WERI-Rb-1 (cell line): Measurements from ENCODE around the gene WHRN.

Experiments
- DNase-seq: peaks from one replicate; pipeline ENCODE4 v3.0.0-alpha.2; 2020
- H3K27ac ChIP-seq: fragments of 250-450 bp; sonication (Bioruptor Pico); 2 replicates; pipeline ENCODE4 v1.5.1; 2020; ENCODE audit warnings: mild to moderate bottlenecking, moderate library complexity
- H3K27me3 ChIP-seq: fragments of 250-450 bp; sonication (Bioruptor Pico); 2 replicates; pipeline ENCODE4 v1.5.1; 2021; ENCODE audit warnings: mild to moderate bottlenecking, low read depth, moderate library complexity; ENCODE audit not compliant: insufficient read depth, severe bottlenecking
- H3K36me3 ChIP-seq: fragments of 250-450 bp; sonication (Bioruptor Pico); 2 replicates; pipeline ENCODE4 v1.5.1; 2020; ENCODE audit warnings: mild to moderate bottlenecking, moderate library complexity
- H3K4me3 ChIP-seq: 2 replicates; pipeline ENCODE4 v1.5.1; 2011; ENCODE audit warnings: low read depth, mild to moderate bottlenecking, control low read depth, low read length
- H3K9me3 ChIP-seq: fragments of 250-450 bp; sonication (Bioruptor Pico); 2 replicates; pipeline ENCODE4 v1.5.1; 2021; ENCODE audit warnings: mild to moderate bottlenecking, moderate library complexity; ENCODE audit not compliant: severe bottlenecking
- TF ChIP-seq, protein P1 (sequence below): IDR thresholded peaks from 2 replicates; pipeline ENCODE4 v1.5.1; 2011; ENCODE audit warnings: low read depth, mild to moderate bottlenecking, control low read depth, inconsistent platforms, low read length

The WHRN gene

DNA sequence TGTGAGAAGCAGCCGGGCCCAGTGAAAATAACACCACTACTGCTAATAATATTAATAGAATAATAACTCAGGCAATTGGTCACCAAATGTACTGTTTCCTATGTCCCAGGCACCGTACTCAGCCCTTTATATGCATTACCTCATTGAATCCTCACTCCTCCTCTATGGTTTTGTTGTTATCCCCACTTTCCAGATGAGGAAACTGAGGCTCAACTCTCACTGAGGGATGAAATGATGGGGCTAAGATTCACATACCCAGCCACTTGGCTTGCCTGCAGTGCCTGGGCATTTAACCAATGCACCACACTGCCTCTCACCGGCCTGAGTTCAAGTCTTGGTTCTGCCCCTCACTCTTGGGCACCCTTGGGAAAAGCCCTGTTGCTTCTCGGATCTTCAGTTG, 34.1 kb downstream of the WHRN start:
- Histone ChIP-seq H3K27me3 (no peaks in the 10 kb centered on the region), H3K36me3 (0 out of 2 replicates have a peak, but pooled peaks cover 3% of the 10 kb centered on the region), H3K9me3 (peaks cover 4% of the 10 kb centered on the region), H3K27ac (no peak overlapping the region), H3K4me3 (no peak overlapping the region)
- TF ChIP-seq, protein P1, sequence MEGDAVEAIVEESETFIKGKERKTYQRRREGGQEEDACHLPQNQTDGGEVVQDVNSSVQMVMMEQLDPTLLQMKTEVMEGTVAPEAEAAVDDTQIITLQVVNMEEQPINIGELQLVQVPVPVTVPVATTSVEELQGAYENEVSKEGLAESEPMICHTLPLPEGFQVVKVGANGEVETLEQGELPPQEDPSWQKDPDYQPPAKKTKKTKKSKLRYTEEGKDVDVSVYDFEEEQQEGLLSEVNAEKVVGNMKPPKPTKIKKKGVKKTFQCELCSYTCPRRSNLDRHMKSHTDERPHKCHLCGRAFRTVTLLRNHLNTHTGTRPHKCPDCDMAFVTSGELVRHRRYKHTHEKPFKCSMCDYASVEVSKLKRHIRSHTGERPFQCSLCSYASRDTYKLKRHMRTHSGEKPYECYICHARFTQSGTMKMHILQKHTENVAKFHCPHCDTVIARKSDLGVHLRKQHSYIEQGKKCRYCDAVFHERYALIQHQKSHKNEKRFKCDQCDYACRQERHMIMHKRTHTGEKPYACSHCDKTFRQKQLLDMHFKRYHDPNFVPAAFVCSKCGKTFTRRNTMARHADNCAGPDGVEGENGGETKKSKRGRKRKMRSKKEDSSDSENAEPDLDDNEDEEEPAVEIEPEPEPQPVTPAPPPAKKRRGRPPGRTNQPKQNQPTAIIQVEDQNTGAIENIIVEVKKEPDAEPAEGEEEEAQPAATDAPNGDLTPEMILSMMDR: no peak
- DNase-seq: no peak

DNA sequence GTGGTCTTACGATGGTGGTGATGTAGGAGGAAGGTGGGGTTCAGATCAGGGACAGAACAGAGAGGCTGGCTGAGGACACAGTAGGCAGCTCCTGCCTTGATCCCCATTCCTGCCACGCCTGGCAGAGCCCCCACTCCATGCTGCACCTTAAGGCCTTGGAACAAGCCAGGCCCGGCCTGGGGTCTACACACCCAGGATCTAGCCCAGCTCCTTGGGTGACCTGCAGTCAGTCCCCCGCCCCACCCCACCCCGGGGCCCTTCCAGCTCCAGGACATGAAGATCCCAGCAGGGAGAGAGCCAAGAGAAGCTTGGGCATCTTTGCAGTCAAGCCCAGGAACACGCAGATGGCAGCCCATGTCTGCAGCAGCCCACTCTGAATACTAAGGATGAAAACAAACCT, 34.7 kb downstream of the WHRN start:
- peaks cover 4% of the 10 kb centered on the region for H3K9me3 ChIP-seq
- no peak for DNase-seq

DNA sequence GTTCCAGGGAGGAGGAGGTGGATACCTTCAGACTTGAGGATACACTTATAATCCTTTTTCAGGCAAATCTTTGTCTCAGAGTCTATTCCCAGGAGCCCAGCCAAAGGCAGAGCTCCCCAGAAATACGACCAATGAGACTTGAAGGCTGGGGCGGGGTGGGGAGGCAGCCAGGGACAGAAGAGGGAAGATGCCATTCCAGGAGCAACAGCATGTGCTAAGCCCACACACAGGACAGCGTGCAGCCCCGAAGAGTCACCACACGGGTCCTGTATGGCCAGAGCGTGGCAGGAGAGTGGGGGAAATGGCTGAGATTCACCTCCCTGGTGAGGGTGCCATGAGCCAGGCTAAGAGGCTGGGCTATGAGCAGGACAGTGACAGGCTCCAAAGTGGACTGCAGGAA, 35.2 kb downstream of the WHRN start:
- H3K27ac ChIP-seq: no peak overlapping the region
- TF ChIP-seq, protein P1: no peak

More for the DNA sequence above, 34.7 kb downstream of the WHRN start:
- TF ChIP-seq, protein P1: no peak
- H3K27me3 ChIP-seq: no peaks in the 10 kb centered on the region
- H3K4me3 ChIP-seq: no peak overlapping the region
- H3K36me3 ChIP-seq: 0 out of 2 replicates have a peak, but pooled peaks cover 3% of the 10 kb centered on the region
- no peak overlapping the region for H3K27ac ChIP-seq

DNA sequence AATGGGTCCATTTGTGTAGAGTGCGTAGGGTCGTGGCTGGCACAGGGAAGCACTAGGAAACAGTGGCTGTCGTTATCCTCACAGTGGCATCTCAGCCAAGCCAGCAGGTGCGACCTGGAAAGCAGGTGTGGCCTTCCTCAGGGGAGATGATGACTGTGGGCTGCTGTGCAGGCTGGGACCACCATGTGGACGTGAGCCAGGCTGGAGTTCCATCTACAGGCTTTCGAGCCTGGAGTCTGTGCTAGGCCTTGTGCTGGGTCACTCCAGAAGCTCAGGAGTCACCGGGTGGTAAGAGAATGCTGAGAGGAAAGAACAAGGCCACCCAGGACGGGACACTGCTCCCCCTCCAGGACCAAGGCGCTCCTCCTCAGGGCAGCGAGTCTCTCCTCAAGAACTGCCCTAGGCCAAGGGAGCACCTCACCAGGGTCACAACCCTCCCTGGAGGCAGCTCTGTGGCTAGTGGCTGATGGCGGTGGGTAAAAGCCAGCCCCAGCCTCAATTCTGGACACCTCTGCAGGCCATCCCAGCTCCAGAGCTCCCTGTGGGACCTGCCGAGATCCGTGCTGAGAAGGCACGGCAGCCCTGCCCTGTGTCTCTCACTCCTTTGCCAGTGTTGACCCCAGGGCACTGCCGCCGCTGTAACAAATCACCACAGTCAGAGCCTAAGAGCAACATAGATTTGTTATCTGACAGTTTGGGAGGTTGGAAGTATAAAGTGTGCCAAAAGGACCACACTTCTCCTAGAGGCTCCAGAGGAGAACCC, 36.0 kb downstream of the WHRN start:
- Histone ChIP-seq H3K27me3 (no peaks in the 10 kb centered on the region), H3K36me3 (0 out of 2 replicates have a peak, but pooled peaks cover 3% of the 10 kb centered on the region), H3K27ac (no peak overlapping the region), H3K9me3 (peaks cover 6% of the 10 kb centered on the region), H3K4me3 (no peak overlapping the region)
- TF ChIP-seq, protein P1: no peak
- no peak for DNase-seq

More for the DNA sequence above, 35.2 kb downstream of the WHRN start:
- Histone ChIP-seq H3K9me3 (peaks cover 4% of the 10 kb centered on the region), H3K36me3 (0 out of 2 replicates have a peak, but pooled peaks cover 3% of the 10 kb centered on the region), H3K4me3 (no peak overlapping the region), H3K27me3 (no peaks in the 10 kb centered on the region)
- no peak for DNase-seq

DNA sequence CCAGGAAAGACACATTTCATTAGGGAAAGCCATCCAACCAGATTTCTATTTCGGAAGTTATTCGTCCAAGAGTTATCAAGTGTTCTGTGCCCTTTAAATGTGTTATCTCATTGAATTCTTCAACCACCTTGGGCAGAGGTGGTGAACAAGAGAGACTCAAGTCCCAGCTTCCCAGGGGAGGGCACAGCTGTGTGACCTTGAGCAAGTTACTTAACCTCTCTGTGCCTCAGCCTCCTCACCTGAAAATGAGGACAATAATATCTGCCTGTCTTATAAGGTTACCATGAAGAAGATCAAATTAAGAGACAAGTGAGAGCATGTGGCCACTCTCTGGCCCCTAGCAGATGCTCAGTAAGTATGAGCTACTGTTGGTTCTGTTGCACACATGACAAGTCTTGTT, 37.4 kb downstream of the WHRN start:
- Histone ChIP-seq H3K4me3 (no peak overlapping the region), H3K27me3 (no peaks in the 10 kb centered on the region), H3K9me3 (peaks cover 6% of the 10 kb centered on the region), H3K27ac (no peak overlapping the region), H3K36me3 (0 out of 2 replicates have a peak, but pooled peaks cover 3% of the 10 kb centered on the region)
- no peak for DNase-seq
- TF ChIP-seq, protein P1: no peak
